ENCODE measurements around the gene ABRACL.

DNA sequence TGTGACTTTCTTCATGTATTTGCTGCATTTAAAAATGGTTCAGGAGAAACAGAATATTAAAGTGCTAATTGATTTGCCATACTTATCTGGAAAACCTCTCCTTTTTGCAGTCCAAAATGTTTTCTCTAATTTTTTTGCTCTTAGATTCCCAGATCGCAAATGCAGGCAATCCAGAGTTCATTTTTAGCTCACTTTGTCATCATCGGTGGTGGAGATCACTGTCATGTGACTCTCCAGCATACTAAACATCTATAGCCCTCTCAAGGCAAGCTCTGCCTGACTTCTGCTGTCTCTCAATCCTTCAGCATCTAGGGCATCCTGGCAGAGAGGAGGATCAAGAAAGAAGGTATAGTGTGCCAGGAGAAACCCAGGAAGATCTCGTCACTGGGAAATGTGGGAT lies 24.8 kb downstream of the ABRACL start:
- TF ChIP-seq CTCF (IDR thresholded peaks at IDR 0.05; ENCODE audit: low read depth, low read length) (no peak), POLR2A (IDR thresholded peaks at IDR 0.05; ENCODE audit: extremely low read depth, insufficient read length) (no peak)
